ENCODE data around the gene RIMS4. TPM values are rescaled to one million over a fixed set of nuclear protein-coding genes. Genes with fewer than 3 reads are reported as not detected.

RIMS4 gene
- total and polyA plus RNA-seq, 2 of the 13 experiments (the other 11 are each of a cell fraction or from before 2014, with no cell fraction given) = 0.01 to 0.07 TPM

DNA sequence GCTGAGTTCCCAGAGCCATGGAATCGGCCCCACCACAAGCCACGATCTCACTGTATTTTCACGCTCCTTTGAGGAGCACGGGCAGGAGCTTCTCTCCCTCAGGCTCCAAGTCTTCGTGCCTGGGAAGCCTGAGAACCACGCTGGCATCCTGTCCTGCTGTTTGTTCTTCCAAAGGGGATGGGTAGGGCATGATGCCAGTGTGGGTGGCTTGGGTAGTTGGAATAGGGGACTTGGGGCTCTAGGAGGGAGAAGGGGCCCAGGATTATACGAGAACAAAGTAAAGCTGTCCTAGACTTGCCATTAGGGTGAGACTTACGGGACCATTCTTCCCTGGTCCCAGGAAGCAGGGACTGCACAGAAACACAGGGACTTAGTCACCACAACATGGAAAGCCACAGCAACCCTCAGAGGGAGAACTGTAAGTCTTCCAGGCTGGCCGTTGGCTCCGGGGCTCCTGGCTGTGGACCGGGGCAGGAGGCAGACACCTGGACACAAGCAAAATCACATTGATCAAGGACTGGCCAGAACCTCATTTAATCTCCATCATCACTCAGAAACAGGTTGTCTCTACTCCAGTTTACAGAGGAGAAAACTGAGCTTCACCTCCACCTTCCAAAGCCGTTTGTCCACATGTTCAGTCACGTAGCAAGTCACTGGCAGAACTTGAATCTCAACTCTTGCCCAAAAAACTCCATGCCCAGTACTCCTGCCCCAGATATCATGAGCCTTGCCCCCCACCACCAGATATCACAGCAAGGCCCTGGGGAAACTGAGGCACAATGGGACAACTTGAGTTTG is 93.8 kb downstream of the RIMS4 start:
- TF ChIP-seq CCAR2 (optimal IDR thresholded peaks at IDR 0.05; ENCODE audit: low read depth, low read length) = no peak
- Histone ChIP-seq H4K20me1 (ENCODE audit: insufficient read depth, low read length) (no peaks in the 10 kb centered on the region), H3K9me3 (ENCODE audit: low read length) (no peaks in the 10 kb centered on the region), H2AFZ (ENCODE audit: low read length) (no peak overlapping the region), H3K27ac (ENCODE audit: extremely low read length, insufficient read depth, low read length) (no peak overlapping the region), H3K4me3 (replicated peaks in 1 of 3; ENCODE audit: insufficient read depth in 1 of 3, low read depth in 2 of 3, low read length in 3 of 3) (no peak overlapping the region), H3K79me2 (ENCODE audit: insufficient read depth, low read length) (no peaks in the 10 kb centered on the region), H3K4me2 (ENCODE audit: low read depth, low read length) (no peak overlapping the region), H3K9ac (ENCODE audit: insufficient read depth, low read depth, low read length) (no peak overlapping the region), H3K4me1 (ENCODE audit: insufficient read depth, low read length) (peaks cover 21% of the 10 kb centered on the region), H3K36me3 (replicated peaks in 1 of 2; ENCODE audit: control insufficient read depth in 1 of 2, insufficient read depth in 2 of 2, low read length in 2 of 2) (no peaks in the 10 kb centered on the region), H3K27me3 (ENCODE audit: control insufficient read depth in 1 of 2, insufficient read depth in 2 of 2, low read length in 2 of 2) (peaks cover 5 to 37% of the 10 kb centered on the region in 2 experiments; a peak in 2 of 5 replicates)
- in situ Hi-C loops (cut with HindIII; ENCODE audit: extremely low pct_ligation_motif_present, low pct_unique_long_range_greater_than_20kb) = no loop called here
- 46% methylated on average over 10 of the region's 13 CpGs for WGBS (ENCODE audit: low lambda C conversion rate)
- no TSS peak for BruUV-seq (replicated peaks)
- FAIRE-seq (no peak), DNase-seq (ENCODE audit: low spot score) (no peak), ATAC-seq (no peak)
- intact Hi-C loops (cut with micrococcal nuclease; ENCODE audit: unreplicated experiment) = no loop called here
- POLR2A ChIA-PET = no interaction called here
- CTCF ChIA-PET (ENCODE audit: low intra/inter-chr PET ratio, low total read pairs) = no interaction called here

DNA sequence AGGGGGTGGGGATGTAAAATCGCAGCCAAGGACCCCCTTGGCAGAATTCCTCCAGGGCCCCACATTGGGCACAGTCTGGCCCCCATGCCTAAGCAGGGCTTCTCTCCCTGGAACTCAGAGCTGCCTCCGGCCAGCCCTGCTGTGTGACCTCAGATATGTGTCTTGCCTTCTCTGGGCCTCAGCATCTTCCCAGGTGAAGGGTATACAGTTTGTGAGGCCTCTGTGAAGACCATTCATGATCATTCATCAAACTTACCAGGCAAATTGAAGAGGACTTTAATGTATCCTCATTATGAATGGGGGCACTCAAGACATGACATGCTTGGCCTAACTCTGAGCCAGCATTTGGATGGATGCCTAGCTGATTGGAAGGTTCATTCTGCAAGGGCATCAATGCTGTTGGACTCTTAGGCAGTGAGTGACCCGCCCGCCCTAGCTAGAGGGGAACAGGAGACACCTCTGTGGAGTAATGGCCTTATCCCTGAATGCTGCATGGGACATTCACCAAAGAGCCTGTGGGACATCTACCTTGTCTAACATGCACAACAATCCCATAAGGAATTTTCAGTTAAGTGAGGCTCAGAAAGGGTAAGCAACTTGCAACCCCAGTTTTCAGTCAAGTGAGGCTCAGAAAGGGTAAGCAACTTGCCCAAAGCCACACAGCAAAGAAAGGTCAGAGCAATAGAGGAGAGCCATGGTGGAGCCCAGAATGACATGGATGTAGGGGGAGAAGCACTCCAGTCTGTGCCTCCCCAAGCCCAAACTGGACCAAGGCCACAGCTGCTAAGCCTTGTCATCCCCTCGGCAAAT is 94.6 kb downstream of the RIMS4 start:
- Histone ChIP-seq H3K27me3 (ENCODE audit: control insufficient read depth in 1 of 2, insufficient read depth in 2 of 2, low read length in 2 of 2) (peaks cover 5 to 44% of the 10 kb centered on the region in 2 experiments; a peak in 3 of 5 replicates), H3K36me3 (replicated peaks in 1 of 2; ENCODE audit: control insufficient read depth in 1 of 2, insufficient read depth in 2 of 2, low read length in 2 of 2) (no peaks in the 10 kb centered on the region), H3K9ac (ENCODE audit: insufficient read depth, low read depth, low read length) (no peak overlapping the region), H3K4me2 (ENCODE audit: low read depth, low read length) (no peak overlapping the region), H4K20me1 (ENCODE audit: insufficient read depth, low read length) (no peaks in the 10 kb centered on the region), H3K9me3 (ENCODE audit: low read length) (no peaks in the 10 kb centered on the region), H3K79me2 (ENCODE audit: insufficient read depth, low read length) (no peaks in the 10 kb centered on the region), H2AFZ (ENCODE audit: low read length) (no peak overlapping the region), H3K4me1 (ENCODE audit: insufficient read depth, low read length) (peaks cover 21% of the 10 kb centered on the region), H3K4me3 (replicated peaks in 1 of 3; ENCODE audit: insufficient read depth in 1 of 3, low read depth in 2 of 3, low read length in 3 of 3) (no peak overlapping the region), H3K27ac (ENCODE audit: extremely low read length, insufficient read depth, low read length) (no peak overlapping the region)
- no peak for FAIRE-seq
- DNase-seq (ENCODE audit: low spot score) = no peak
- ChIA-PET POLR2A (interaction anchor here (1.0 kb wide), 1 partner anchor 16 kb away, joined by 4 read pairs; no protein-coding TSS in a partner anchor), CTCF (ENCODE audit: low intra/inter-chr PET ratio, low total read pairs) (no interaction called here)
- intact Hi-C loops (cut with micrococcal nuclease; ENCODE audit: unreplicated experiment) = no loop called here
- ATAC-seq = no peak
- TF ChIP-seq ZNF768 (CRISPR knock-in tag; IDR thresholded peaks at IDR 0.05) (peak; percentile 96), ZNF510 (CRISPR knock-in tag; IDR thresholded peaks at IDR 0.05; ENCODE audit: low read depth) (no peak), MXI1 (IDR thresholded peaks at IDR 0.05; ENCODE audit: borderline replicate concordance, low read depth, low read length) (no peak), JDP2 (CRISPR knock-in tag; IDR thresholded peaks at IDR 0.05; ENCODE audit: borderline replicate concordance) (no peak), ZNF678 (CRISPR knock-in tag; IDR thresholded peaks at IDR 0.05) (no peak)
- in situ Hi-C loops (cut with HindIII; ENCODE audit: extremely low pct_ligation_motif_present, low pct_unique_long_range_greater_than_20kb) = no loop called here
- 48% methylated on average over 5 of the region's 5 CpGs for WGBS (ENCODE audit: low lambda C conversion rate)
- no TSS peak for BruUV-seq (replicated peaks)
